ENCODE results near the gene TOLLIP.
"Not testable (repeated sequence)": the region's sequence is repeated elsewhere in the genome, so short reads cannot be mapped to it uniquely, and the experiment has no call there.

The TOLLIP gene

GRCh38 chr11:1245717-1246116 is 63.7 kb downstream of the TOLLIP start:
- DNase-seq (ENCODE audit: low read depth): not testable (repeated sequence)

DNA sequence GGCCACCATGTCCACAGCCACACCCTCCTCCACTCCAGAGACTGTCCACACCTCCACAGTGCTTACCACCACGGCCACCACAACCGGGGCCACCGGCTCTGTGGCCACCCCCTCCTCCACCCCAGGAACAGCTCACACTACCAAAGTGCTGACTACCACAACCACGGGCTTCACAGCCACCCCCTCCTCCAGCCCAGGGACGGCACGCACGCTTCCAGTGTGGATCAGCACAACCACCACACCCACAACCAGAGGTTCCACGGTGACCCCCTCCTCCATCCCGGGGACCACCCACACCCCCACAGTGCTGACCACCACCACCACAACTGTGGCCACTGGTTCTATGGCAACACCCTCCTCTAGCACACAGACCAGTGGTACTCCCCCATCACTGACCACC is 64.9 kb downstream of the TOLLIP start:
- DNase-seq (ENCODE audit: low read depth): not testable (repeated sequence)

- DNase-seq (ENCODE audit: low read depth): not testable (repeated sequence)
Observed at GRCh38 chr11:1243521-1243920, 65.9 kb downstream of the TOLLIP start.

- DNase-seq (ENCODE audit: low read depth): not testable (repeated sequence)
Observed at GRCh38 chr11:1242751-1243150, 66.7 kb downstream of the TOLLIP start.

GRCh38 chr11:1242289-1242688 is 67.1 kb downstream of the TOLLIP start:
- no peak for DNase-seq (ENCODE audit: low read depth)

- DNase-seq (ENCODE audit: low read depth): no peak
Observed at GRCh38 chr11:1241706-1242105, 67.7 kb downstream of the TOLLIP start.

- no peak for DNase-seq (ENCODE audit: low read depth)
Observed at GRCh38 chr11:1240771-1241170, 68.7 kb downstream of the TOLLIP start.

- no peak for DNase-seq (ENCODE audit: low read depth)
Observed at GRCh38 chr11:1239596-1240205, 69.7 kb downstream of the TOLLIP start.

DNA sequence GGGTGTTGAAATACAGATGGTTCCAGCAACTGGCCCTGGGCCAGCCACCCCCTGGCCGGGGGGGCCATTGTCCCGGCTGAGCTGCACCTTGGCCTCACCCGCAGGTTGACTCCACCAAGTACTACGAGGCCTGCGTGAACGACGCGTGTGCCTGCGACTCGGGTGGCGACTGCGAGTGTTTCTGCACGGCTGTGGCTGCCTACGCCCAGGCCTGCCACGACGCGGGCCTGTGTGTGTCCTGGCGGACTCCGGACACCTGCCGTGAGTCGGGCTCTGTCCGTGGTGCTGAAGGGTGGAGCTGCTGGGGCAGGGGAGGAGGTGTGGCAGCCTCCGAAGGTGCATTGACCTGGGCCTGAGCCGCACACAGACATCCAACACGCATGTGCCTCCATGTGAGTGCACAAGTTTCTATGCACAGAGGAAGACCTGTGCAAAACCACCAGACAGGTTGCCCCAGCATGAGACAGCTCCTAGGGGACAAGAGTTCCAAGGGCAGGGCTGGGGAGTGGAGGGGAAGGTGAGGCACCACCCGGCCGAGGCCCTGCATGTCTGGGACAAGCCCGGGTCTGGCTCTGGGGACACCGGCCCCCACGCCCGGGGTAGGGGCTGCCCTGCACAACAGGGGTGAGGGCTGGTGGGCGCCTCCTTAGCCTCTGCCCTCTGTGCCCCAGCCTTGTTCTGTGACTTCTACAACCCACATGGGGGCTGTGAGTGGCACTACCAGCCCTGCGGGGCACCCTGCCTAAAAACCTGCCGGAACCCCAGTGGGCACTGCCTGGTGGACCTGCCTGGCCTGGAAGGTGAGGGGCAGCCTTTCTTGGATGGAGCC is 70.5 kb downstream of the TOLLIP start:
- DNase-seq (ENCODE audit: low read depth): no peak

- DNase-seq (ENCODE audit: low read depth): no peak
Observed at GRCh38 chr11:1237851-1238250, 71.6 kb downstream of the TOLLIP start.

DNA sequence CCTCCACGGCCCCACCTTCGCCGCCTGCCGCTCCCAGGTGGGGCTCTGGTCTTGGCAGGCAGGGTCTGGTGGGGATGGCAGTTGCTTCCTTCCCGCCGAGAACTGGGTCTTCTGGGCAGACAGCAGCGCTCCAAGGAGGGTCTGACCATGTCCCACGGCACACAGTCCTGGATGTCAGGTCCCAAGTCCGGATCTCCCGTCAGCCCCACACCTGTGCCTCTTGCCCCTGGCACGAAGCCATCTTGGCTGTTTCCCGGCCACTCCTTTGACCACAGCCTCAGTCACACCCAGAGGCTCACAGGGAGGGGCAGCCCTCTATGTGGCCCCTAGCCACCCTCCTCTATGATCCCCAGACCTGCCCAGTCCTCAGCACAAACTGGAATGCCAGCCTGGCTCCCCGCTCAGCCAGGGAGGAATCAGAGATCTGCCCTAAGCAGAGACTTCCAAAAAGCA is 72.3 kb downstream of the TOLLIP start:
- no peak for DNase-seq (ENCODE audit: low read depth)

DNA sequence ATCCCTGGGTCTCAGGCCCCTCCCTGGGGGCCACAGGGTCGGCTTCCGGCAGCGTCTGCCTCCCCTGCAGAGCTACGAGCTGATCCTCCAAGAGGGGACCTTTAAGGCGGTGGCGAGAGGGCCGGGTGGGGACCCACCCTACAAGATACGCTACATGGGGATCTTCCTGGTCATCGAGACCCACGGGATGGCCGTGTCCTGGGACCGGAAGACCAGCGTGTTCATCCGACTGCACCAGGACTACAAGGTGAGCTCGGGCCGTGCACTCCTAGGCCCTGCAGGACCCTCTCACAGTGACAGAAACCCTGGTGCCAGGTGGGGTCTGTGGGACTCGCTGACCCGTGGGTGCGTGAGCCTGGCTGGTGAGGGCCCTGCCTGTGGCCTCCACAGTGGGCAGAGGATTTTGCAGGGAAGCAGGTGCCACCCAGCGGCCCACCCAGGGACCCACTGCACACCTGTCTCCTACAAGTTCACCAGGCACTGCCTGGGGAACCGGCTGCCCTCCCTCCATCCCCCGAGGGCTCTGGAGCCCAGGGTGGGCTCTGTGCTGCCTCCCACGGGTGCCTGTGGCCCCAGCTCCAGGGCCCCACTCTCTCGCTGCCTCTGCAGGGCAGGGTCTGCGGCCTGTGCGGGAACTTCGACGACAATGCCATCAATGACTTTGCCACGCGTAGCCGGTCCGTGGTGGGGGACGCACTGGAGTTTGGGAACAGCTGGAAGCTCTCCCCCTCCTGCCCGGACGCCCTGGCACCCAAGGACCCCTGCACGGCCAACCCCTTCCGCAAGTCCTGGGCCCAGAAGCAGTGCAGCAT is 72.9 kb downstream of the TOLLIP start:
- no peak for DNase-seq (ENCODE audit: low read depth)

DNA sequence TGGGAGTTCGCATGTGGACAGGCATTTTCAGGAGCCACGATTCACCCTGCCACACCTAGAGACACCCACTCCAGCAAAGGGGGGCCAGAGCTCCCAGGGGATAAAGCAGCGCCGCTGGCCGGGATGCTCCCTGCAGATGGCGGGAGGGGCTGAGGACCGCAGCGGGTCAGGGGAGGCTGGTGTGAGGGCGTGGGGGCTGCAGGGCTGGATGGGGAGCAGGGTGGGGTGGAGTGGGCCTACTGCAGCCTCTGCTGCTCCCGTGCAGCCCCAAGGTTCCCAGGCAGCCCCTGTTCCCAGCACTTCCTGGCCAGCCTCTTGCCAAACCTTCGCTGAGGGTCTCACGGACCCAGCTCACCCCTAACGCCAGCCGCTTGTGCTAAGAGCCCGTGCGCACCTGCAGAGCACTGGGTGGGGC is 73.5 kb downstream of the TOLLIP start:
- no peak for DNase-seq (ENCODE audit: low read depth)

GRCh38 chr11:1235306-1235900 is 74.0 kb downstream of the TOLLIP start:
- no peak for DNase-seq (ENCODE audit: low read depth)

- DNase-seq (ENCODE audit: low read depth): no peak
Observed at GRCh38 chr11:1234771-1235305, 74.6 kb downstream of the TOLLIP start.

GRCh38 chr11:1234054-1234720 is 75.2 kb downstream of the TOLLIP start:
- no peak for DNase-seq (ENCODE audit: low read depth)

- no peak for DNase-seq (ENCODE audit: low read depth)
Observed at GRCh38 chr11:1233351-1234053, 75.9 kb downstream of the TOLLIP start.

GRCh38 chr11:1232883-1233321 is 76.5 kb downstream of the TOLLIP start:
- no peak for DNase-seq (ENCODE audit: low read depth)

- no peak for DNase-seq (ENCODE audit: low read depth)
Observed at GRCh38 chr11:1232021-1232882, 77.2 kb downstream of the TOLLIP start.
